ENCODE results near the gene ISM2. TPM values are rescaled to one million over a fixed set of nuclear protein-coding genes. Genes with fewer than 3 reads are reported as not detected.

Gene ISM2
- total RNA-seq, 2 experiments from 2014 or later = 0.74 to 0.94 TPM

- Mint-ChIP-seq H3K4me1 (ENCODE audit: low read depth) (no peaks in the 10 kb centered on the region), H3K36me3 (ENCODE audit: low read depth) (peaks cover 63% of the 10 kb centered on the region), H3K27ac (no peak overlapping the region), H3K4me3 (no peak overlapping the region), H3K9me3 (no peaks in the 10 kb centered on the region), H3K27me3 (no peaks in the 10 kb centered on the region)
- ATAC-seq (no peak), DNase-seq (no peak)
- ChIA-PET POLR2A (no interaction called here), CTCF (interaction anchor here (0.6 to 1.9 kb wide), 2 partner anchors 32 to 110 kb away, joined by 3 to 6 read pairs; no protein-coding TSS in a partner anchor)
- no peak for TF ChIP-seq CTCF (IDR thresholded peaks at IDR 0.05)
- intact Hi-C loops (cut with micrococcal nuclease) = no loop called here
Observed at GRCh38 chr14:77426396-77426795, 72.2 kb downstream of the ISM2 start.

GRCh38 chr14:77424862-77425261 lies 73.8 kb downstream of the ISM2 start:
- H3K36me3 Mint-ChIP-seq (ENCODE audit: low read depth) = peaks cover 65% of the 10 kb centered on the region

More at GRCh38 chr14:77424862-77425261, 73.8 kb downstream of the ISM2 start:
- Mint-ChIP-seq H3K9me3 (peaks cover 4% of the 10 kb centered on the region), H3K4me3 (no peak overlapping the region), H3K27me3 (no peaks in the 10 kb centered on the region), H3K27ac (no peak overlapping the region), H3K4me1 (ENCODE audit: low read depth) (no peaks in the 10 kb centered on the region)
- DNase-seq = no peak
- POLR2A ChIA-PET = no interaction called here
- intact Hi-C loops (cut with micrococcal nuclease) = no loop called here
- no peak for ATAC-seq
- no peak for TF ChIP-seq CTCF (IDR thresholded peaks at IDR 0.05)
- CTCF ChIA-PET = no interaction called here

Other genes with a start within 250 kb of the ISM2 start
- gene NGB, start 227.6 kb downstream of the ISM2 start, total RNA-seq = not detected
- gene POMT2, start 177.9 kb downstream of the ISM2 start, total RNA-seq = 10 to 100 TPM; 14.2 to 15.3 TPM
- gene GSTZ1, start 177.8 kb downstream of the ISM2 start, total RNA-seq = 10 to 100 TPM; 19.1 to 20.5 TPM
- gene TMED8, start 121.7 kb downstream of the ISM2 start, total RNA-seq = 10 to 100 TPM; 25.0 to 25.4 TPM
- gene SAMD15, start 121.4 kb downstream of the ISM2 start, total RNA-seq = under 1 TPM; 0.11 to 0.56 TPM
- gene NOXRED1, start 75.3 kb downstream of the ISM2 start, total RNA-seq = under 1 TPM; 0.27 to 0.41 TPM
- 10 to 100 TPM; 13.9 to 16.8 TPM for gene VIPAS39, start 41.2 kb downstream of the ISM2 start, total RNA-seq
- gene AHSA1, start 40.7 kb downstream of the ISM2 start, total RNA-seq = 100 to 1,000 TPM; 325 to 339 TPM
- 10 to 100 TPM; 23.7 to 30.2 TPM for gene SPTLC2, start 117.8 kb upstream of the ISM2 start, total RNA-seq
- 10 to 100 TPM; 16.3 to 18.0 TPM for gene ALKBH1, start 209.2 kb upstream of the ISM2 start, total RNA-seq
- 100 to 1,000 TPM; 141 to 148 TPM for gene SLIRP, start 209.3 kb upstream of the ISM2 start, total RNA-seq

All from activated CD8-positive, alpha-beta T cell treated with anti-CD3 and anti-CD28 coated beads for 36 hours (primary cell).